ENCODE measurements around the gene PKD2. TPM values are rescaled to one million over a fixed set of nuclear protein-coding genes. Genes with fewer than 3 reads are reported as not detected.

Gene PKD2
- total and polyA plus RNA-seq, 12 donors: 19.2 to 74.1 (median 38.9) TPM

DNA sequence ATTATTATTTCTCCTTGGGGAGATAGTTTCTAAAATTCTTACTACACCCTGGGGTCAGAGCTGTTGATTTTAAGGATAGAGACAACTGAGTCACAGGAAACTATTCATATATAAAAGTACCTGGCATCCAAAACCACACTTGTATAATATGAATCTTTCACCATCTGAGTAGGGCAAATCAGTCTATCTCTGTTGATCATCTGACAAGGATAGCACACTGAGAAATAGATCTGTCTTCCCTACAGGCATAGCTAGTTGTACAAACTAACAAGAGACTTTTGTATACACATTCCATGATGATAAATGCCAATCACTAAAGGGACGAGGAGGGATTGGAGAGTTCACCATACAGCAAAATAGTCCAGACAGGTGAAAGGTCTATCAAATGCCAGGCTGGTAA lies 30.0 kb downstream of the PKD2 start:
- 85 to 95% (median 90%) methylated on average over 1 of the region's 1 CpG for WGBS, 4 donors
- H3K4me1 ChIP-seq (replicated peaks in 1 of 2): no peaks in the 10 kb centered on the region
- no peak overlapping the region for H3K27ac ChIP-seq
- intact Hi-C loops (cut with DNase I): loop anchor here (10.0 kb wide), 2 partner anchors 177 to 477 kb away; no protein-coding TSS in a partner anchor
- no peak overlapping the region for H3K4me3 ChIP-seq
- DNase-seq: no peak
- no peaks in the 10 kb centered on the region for H3K27me3 ChIP-seq
- peaks cover 0 to 67% of the 10 kb centered on the region in 2 donors for H3K36me3 ChIP-seq (replicated peaks in 1 of 2)
- no peaks in the 10 kb centered on the region for H3K9me3 ChIP-seq (replicated peaks in 1 of 3)
- TF ChIP-seq CTCF (IDR thresholded peaks at IDR 0.05): no peak
- no peak for TF ChIP-seq POLR2A (IDR thresholded peaks at IDR 0.05)

GRCh38 chr4:88037936-88038335 lies 30.5 kb downstream of the PKD2 start:
- intact Hi-C loops (cut with DNase I): loop anchor here (10.0 kb wide), 2 partner anchors 177 to 477 kb away; no protein-coding TSS in a partner anchor

GRCh38 chr4:88040707-88041106 lies 33.3 kb downstream of the PKD2 start:
- 64 to 68% (median 66%) methylated on average over 3 of the region's 3 CpGs for WGBS, 4 donors
- no peak overlapping the region for H3K4me3 ChIP-seq
- H3K36me3 ChIP-seq (replicated peaks in 1 of 2): peaks cover 0 to 92% of the 10 kb centered on the region in 2 donors
- DNase-seq: no peak
- intact Hi-C loops (cut with DNase I): no loop called here
- TF ChIP-seq POLR2A (IDR thresholded peaks at IDR 0.05) (no peak), CTCF (IDR thresholded peaks at IDR 0.05) (no peak)
- H3K9me3 ChIP-seq (replicated peaks in 1 of 3): no peaks in the 10 kb centered on the region
- H3K27me3 ChIP-seq: no peaks in the 10 kb centered on the region
- H3K4me1 ChIP-seq (replicated peaks in 1 of 2): no peaks in the 10 kb centered on the region
- no peak overlapping the region for H3K27ac ChIP-seq

More at GRCh38 chr4:88037936-88038335, 30.5 kb downstream of the PKD2 start:
- H3K27me3 ChIP-seq: no peaks in the 10 kb centered on the region
- H3K36me3 ChIP-seq (replicated peaks in 1 of 2): peaks cover 0 to 71% of the 10 kb centered on the region in 2 donors
- no peaks in the 10 kb centered on the region for H3K4me1 ChIP-seq (replicated peaks in 1 of 2)
- no peak overlapping the region for H3K4me3 ChIP-seq
- no peak for DNase-seq
- WGBS, 4 donors: 85 to 91% (median 90%) methylated on average over 4 of the region's 4 CpGs
- no peak overlapping the region for H3K27ac ChIP-seq
- no peaks in the 10 kb centered on the region for H3K9me3 ChIP-seq (replicated peaks in 1 of 3)
- TF ChIP-seq CTCF (IDR thresholded peaks at IDR 0.05) (no peak), POLR2A (IDR thresholded peaks at IDR 0.05) (no peak)

GRCh38 chr4:88041626-88042025 lies 34.2 kb downstream of the PKD2 start:
- TF ChIP-seq CTCF (IDR thresholded peaks at IDR 0.05) (no peak), POLR2A (IDR thresholded peaks at IDR 0.05) (no peak)
- peaks cover 0 to 93% of the 10 kb centered on the region in 2 donors for H3K36me3 ChIP-seq (replicated peaks in 1 of 2)
- H3K4me1 ChIP-seq (replicated peaks in 1 of 2): no peaks in the 10 kb centered on the region
- no peak for DNase-seq
- H3K4me3 ChIP-seq: no peak overlapping the region
- 87 to 100% (median 97%) methylated on average over 2 of the region's 2 CpGs for WGBS, 4 donors
- H3K9me3 ChIP-seq (replicated peaks in 1 of 3): no peaks in the 10 kb centered on the region
- H3K27me3 ChIP-seq: no peaks in the 10 kb centered on the region
- H3K27ac ChIP-seq: no peak overlapping the region
- intact Hi-C loops (cut with DNase I): no loop called here

Data from adrenal gland (tissue), 12 donors.